Vagina (tissue), 2 donors: Measurements from ENCODE around the gene CPT2.
"Not testable (repeated sequence)": the region's sequence is repeated elsewhere in the genome, so short reads cannot be mapped to it uniquely, and the experiment has no call there.

Source experiments
- CTCF ChIP-seq, 3 experiments: fragments of 450-650 bp in 2 of 3; fragments of 200-600 bp in 1 of 3; sonication (generic) in 1 of 3; IDR thresholded peaks; one replicate each; pipeline ENCODE4 v1.5.1; 2017 to 2019; ENCODE audit warnings: antibody characterized with exemption in 3 of 3, mild to moderate bottlenecking in 2 of 3, moderate library complexity in 2 of 3
- POLR2AphosphoS5 ChIP-seq, 2 donors: sonication (generic); formaldehyde crosslinking; IDR thresholded peaks; one replicate each; pipeline ENCODE4 v1.9.0; 2017; ENCODE audit warnings: antibody characterized with exemption in 2 of 2, mild to moderate bottlenecking in 2 of 2, low read depth in 1 of 2; ENCODE audit not compliant: insufficient read depth in 1 of 2

- not testable (repeated sequence) for TF ChIP-seq CTCF (IDR thresholded peaks at IDR 0.05); POLR2AphosphoS5 (IDR thresholded peaks at IDR 0.05; ENCODE audit: insufficient read depth in 1 of 2, low read depth in 1 of 2)
Observed at GRCh38 chr1:53205496-53205895, 8.9 kb downstream of the CPT2 start.
